ENCODE data around the gene EPHB6.

EPHB6 gene

DNA sequence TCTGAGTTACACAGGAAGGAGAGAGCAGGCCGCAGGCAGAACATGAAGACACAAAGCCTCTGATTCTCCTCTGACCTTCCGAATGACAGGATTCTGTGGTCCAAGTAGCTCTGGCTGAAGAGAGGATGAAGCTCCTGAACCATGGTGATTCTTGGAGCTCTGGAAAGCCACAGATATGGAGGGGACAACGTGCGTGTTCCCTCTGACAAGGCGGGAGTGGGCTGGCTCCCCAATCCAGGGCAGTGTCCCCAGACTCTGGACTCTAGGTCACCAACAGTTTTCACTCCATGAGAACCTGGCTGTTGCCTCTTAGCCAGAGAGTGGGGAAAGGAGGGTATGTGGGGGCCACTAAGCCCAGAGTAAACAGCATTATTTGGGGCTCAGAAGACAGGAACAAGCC is 38.1 kb downstream of the EPHB6 start:
- no peaks in the 10 kb centered on the region for H3K27me3 ChIP-seq (ENCODE audit: insufficient read depth, poor library complexity, severe bottlenecking)
- H3K27ac ChIP-seq (replicated peaks) = no peak overlapping the region
- no peak for TF ChIP-seq SPI1 (IDR thresholded peaks at IDR 0.05; ENCODE audit: borderline replicate concordance, low read depth)
- no peak for TF ChIP-seq POLR2AphosphoS5 (IDR thresholded peaks at IDR 0.05; ENCODE audit: low read depth)
- TF ChIP-seq CTCF (IDR thresholded peaks at IDR 0.05; ENCODE audit: insufficient read depth, low read length) = no peak
- TF ChIP-seq GABPA (IDR thresholded peaks at IDR 0.05; ENCODE audit: low read depth) = no peak
- TF ChIP-seq, protein P1, sequence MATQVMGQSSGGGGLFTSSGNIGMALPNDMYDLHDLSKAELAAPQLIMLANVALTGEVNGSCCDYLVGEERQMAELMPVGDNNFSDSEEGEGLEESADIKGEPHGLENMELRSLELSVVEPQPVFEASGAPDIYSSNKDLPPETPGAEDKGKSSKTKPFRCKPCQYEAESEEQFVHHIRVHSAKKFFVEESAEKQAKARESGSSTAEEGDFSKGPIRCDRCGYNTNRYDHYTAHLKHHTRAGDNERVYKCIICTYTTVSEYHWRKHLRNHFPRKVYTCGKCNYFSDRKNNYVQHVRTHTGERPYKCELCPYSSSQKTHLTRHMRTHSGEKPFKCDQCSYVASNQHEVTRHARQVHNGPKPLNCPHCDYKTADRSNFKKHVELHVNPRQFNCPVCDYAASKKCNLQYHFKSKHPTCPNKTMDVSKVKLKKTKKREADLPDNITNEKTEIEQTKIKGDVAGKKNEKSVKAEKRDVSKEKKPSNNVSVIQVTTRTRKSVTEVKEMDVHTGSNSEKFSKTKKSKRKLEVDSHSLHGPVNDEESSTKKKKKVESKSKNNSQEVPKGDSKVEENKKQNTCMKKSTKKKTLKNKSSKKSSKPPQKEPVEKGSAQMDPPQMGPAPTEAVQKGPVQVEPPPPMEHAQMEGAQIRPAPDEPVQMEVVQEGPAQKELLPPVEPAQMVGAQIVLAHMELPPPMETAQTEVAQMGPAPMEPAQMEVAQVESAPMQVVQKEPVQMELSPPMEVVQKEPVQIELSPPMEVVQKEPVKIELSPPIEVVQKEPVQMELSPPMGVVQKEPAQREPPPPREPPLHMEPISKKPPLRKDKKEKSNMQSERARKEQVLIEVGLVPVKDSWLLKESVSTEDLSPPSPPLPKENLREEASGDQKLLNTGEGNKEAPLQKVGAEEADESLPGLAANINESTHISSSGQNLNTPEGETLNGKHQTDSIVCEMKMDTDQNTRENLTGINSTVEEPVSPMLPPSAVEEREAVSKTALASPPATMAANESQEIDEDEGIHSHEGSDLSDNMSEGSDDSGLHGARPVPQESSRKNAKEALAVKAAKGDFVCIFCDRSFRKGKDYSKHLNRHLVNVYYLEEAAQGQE (IDR thresholded peaks at IDR 0.05; ENCODE audit: insufficient replicate concordance, low read depth) = no peak
- DNase-seq (ENCODE audit: low read depth in 1 of 2, low spot score in 1 of 2) = no peak
- H3K4me3 ChIP-seq (replicated peaks; ENCODE audit: insufficient read depth, low read length) = no peak overlapping the region

GRCh38 chr7:142894112-142894984 is 39.5 kb downstream of the EPHB6 start:
- TF ChIP-seq, protein P1 (IDR thresholded peaks at IDR 0.05; ENCODE audit: insufficient replicate concordance, low read depth) = no peak
- TF ChIP-seq POLR2AphosphoS5 (IDR thresholded peaks at IDR 0.05; ENCODE audit: low read depth) = no peak
- no peak for TF ChIP-seq SPI1 (IDR thresholded peaks at IDR 0.05; ENCODE audit: borderline replicate concordance, low read depth)
- TF ChIP-seq CTCF (IDR thresholded peaks at IDR 0.05; ENCODE audit: insufficient read depth, low read length) = no peak
- TF ChIP-seq GABPA (IDR thresholded peaks at IDR 0.05; ENCODE audit: low read depth) = no peak
- H3K27ac ChIP-seq (replicated peaks) = no peak overlapping the region
- no peak overlapping the region for H3K4me3 ChIP-seq (replicated peaks; ENCODE audit: insufficient read depth, low read length)
- DNase-seq (ENCODE audit: low read depth in 1 of 2, low spot score in 1 of 2) = no peak
- H3K27me3 ChIP-seq (ENCODE audit: insufficient read depth, poor library complexity, severe bottlenecking) = no peaks in the 10 kb centered on the region

GRCh38 chr7:142894985-142895593 is 40.2 kb downstream of the EPHB6 start:
- no peak for DNase-seq (ENCODE audit: low read depth in 1 of 2, low spot score in 1 of 2)
- no peak for TF ChIP-seq GABPA (IDR thresholded peaks at IDR 0.05; ENCODE audit: low read depth)
- no peak for TF ChIP-seq SPI1 (IDR thresholded peaks at IDR 0.05; ENCODE audit: borderline replicate concordance, low read depth)
- no peak for TF ChIP-seq CTCF (IDR thresholded peaks at IDR 0.05; ENCODE audit: insufficient read depth, low read length)
- no peak for TF ChIP-seq POLR2AphosphoS5 (IDR thresholded peaks at IDR 0.05; ENCODE audit: low read depth)
- TF ChIP-seq, protein P1 (IDR thresholded peaks at IDR 0.05; ENCODE audit: insufficient replicate concordance, low read depth) = no peak
- no peak overlapping the region for H3K27ac ChIP-seq (replicated peaks)
- no peak overlapping the region for H3K4me3 ChIP-seq (replicated peaks; ENCODE audit: insufficient read depth, low read length)
- no peaks in the 10 kb centered on the region for H3K27me3 ChIP-seq (ENCODE audit: insufficient read depth, poor library complexity, severe bottlenecking)
